ENCODE measurements around the gene CHKB. TPM values are rescaled to one million over a fixed set of nuclear protein-coding genes. Genes with fewer than 3 reads are reported as not detected.

The CHKB gene
- total RNA-seq, 1 donor from 2014 or later = 50.4 TPM

GRCh38 chr22:50600967-50601668 lies 18.5 kb upstream of the CHKB start:
- H3K4me3 ChIP-seq (ENCODE audit: low read depth, low read length) = no peak overlapping the region
- DNase-seq (ENCODE audit: low read depth) = no peak
- TF ChIP-seq, protein P1, sequence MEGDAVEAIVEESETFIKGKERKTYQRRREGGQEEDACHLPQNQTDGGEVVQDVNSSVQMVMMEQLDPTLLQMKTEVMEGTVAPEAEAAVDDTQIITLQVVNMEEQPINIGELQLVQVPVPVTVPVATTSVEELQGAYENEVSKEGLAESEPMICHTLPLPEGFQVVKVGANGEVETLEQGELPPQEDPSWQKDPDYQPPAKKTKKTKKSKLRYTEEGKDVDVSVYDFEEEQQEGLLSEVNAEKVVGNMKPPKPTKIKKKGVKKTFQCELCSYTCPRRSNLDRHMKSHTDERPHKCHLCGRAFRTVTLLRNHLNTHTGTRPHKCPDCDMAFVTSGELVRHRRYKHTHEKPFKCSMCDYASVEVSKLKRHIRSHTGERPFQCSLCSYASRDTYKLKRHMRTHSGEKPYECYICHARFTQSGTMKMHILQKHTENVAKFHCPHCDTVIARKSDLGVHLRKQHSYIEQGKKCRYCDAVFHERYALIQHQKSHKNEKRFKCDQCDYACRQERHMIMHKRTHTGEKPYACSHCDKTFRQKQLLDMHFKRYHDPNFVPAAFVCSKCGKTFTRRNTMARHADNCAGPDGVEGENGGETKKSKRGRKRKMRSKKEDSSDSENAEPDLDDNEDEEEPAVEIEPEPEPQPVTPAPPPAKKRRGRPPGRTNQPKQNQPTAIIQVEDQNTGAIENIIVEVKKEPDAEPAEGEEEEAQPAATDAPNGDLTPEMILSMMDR (conservative IDR thresholded peaks at IDR 0.05; ENCODE audit: low read depth, low read length) = no peak

DNA sequence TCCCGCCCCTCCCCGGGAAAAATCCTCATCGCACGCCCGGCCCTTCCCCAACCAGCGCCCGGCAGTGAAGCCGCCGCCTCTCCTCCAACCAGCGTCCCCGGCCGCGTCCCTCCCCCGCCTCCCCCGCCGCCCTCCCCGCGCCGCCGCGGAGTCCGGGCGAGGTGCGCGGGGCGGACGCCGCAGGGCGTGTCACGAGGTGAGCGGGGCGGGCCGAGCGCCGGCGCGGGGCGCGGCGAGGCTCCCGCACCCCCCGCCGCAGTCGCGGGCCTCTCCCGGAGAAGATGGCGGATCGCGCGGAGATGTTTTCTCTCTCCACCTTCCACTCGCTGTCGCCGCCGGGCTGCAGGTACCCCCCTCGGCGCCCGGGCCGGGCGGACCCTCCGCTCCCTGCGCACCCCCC lies 17.9 kb upstream of the CHKB start, which contains the start of gene MAPK8IP2:
Gene MAPK8IP2 (plus strand): TSS at position 256 of the 400 bp plus-strand sequence. CDS start 26 bp downstream, at position 282.
- H3K4me3 ChIP-seq (ENCODE audit: low read depth, low read length) = no peak within 1 kb of the TSS
- TF ChIP-seq, protein P1 (conservative IDR thresholded peaks at IDR 0.05; ENCODE audit: low read depth, low read length) = no peak
- no peak for DNase-seq (ENCODE audit: low read depth)

DNA sequence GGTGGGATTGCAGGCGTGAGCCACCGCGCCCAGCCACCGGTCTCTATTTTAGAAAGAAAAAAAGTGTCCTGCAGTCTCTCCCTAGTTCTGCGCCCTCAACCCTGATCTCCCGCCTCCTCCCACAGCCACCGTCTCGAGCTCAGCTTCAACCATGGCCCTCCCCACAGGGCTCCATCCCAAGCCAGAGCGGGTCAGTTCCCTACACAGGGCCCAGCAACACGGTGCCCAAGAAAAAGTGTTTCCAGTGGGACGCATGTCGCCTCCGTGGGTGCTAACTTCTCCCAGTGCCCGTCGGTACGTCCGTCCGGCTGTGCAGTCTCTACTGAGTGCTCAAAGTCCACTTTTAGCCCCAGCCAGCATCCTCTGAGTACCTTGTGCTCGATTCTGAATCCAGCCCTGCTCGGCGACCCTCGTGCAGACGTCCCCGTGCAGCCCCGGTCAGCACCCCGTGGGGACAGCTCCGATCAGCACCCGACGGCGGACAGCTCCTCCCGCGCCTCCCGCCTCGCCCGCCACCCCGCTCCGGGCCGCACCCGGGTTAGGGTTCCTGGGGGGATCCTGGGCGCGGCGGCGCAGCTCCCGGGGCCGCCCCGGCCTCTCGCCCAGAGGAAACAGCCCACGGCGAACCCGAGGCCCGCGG lies 17.3 kb upstream of the CHKB start:
- no peak for DNase-seq (ENCODE audit: low read depth)
- no peak overlapping the region for H3K4me3 ChIP-seq (ENCODE audit: low read depth, low read length)
- TF ChIP-seq, protein P1 (conservative IDR thresholded peaks at IDR 0.05; ENCODE audit: low read depth, low read length) = no peak

GRCh38 chr22:50597097-50597496 lies 14.4 kb upstream of the CHKB start:
- no peak overlapping the region for H3K4me3 ChIP-seq (ENCODE audit: low read depth, low read length)
- TF ChIP-seq, protein P1 (conservative IDR thresholded peaks at IDR 0.05; ENCODE audit: low read depth, low read length) = no peak

DNA sequence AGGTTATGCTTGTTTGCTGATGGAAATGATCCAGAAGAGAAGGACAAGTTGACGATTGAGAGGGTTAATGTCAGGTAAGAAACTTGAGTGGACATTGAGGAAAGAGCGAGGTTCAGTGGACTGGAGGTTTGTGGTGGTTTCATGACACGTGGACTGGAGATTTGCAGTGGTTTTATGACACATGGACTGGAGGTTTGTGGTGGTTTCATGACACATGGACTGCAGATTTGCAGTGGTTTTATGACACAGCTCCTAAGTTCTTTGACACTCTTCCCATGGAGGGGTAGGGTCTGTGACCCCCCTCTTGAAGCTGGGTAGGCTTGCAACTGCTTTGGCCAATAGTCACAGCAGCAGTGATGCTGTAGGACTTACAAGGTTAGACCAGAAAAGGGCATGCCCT lies 12.5 kb upstream of the CHKB start:
- H3K4me3 ChIP-seq (ENCODE audit: low read depth, low read length) = no peak overlapping the region
- no peak for DNase-seq (ENCODE audit: low read depth)
- TF ChIP-seq, protein P1 (conservative IDR thresholded peaks at IDR 0.05; ENCODE audit: low read depth, low read length) = no peak

More at GRCh38 chr22:50597097-50597496, 14.4 kb upstream of the CHKB start:
- no peak for DNase-seq (ENCODE audit: low read depth)

DNA sequence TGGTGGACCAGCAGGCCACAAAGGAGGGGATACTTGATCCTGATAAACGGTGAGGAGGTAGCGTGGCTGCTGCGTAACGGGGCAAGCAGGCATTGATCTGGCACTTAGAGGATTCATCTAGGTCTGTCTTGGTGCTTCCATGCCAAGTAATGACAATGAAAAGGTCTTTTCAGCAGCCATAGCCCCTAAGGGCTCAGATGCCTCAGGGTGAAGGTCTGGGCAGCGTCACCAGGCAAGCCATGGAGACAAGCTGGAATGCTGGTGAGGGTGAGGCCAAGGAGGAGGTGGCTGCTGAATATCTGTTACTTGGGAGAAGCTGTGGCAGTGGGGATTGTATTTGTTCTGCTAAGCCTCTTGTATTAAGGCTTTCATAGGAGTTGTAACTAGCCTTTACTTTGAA lies 4.8 kb upstream of the CHKB start:
- H3K4me3 ChIP-seq (ENCODE audit: low read depth, low read length) = no peak overlapping the region
- DNase-seq (ENCODE audit: low read depth) = no peak
- TF ChIP-seq, protein P1 (conservative IDR thresholded peaks at IDR 0.05; ENCODE audit: low read depth, low read length) = no peak
